CD4-positive, alpha-beta T cell treated with Interleukin-10 for 1 hour (primary cell): ENCODE measurements around the gene SMG6.
"Not testable (repeated sequence)": the region's sequence is repeated elsewhere in the genome, so short reads cannot be mapped to it uniquely, and the experiment has no call there.

Experiments
- DNase-seq: peaks from one replicate; pipeline ENCODE4 v3.0.0-alpha.2; 2020

Gene SMG6

GRCh38 chr17:2019723-2020122 lies 283.9 kb downstream of the SMG6 start:
- no peak for DNase-seq

GRCh38 chr17:2018716-2019510 lies 284.7 kb downstream of the SMG6 start:
- DNase-seq, result no peak

DNA sequence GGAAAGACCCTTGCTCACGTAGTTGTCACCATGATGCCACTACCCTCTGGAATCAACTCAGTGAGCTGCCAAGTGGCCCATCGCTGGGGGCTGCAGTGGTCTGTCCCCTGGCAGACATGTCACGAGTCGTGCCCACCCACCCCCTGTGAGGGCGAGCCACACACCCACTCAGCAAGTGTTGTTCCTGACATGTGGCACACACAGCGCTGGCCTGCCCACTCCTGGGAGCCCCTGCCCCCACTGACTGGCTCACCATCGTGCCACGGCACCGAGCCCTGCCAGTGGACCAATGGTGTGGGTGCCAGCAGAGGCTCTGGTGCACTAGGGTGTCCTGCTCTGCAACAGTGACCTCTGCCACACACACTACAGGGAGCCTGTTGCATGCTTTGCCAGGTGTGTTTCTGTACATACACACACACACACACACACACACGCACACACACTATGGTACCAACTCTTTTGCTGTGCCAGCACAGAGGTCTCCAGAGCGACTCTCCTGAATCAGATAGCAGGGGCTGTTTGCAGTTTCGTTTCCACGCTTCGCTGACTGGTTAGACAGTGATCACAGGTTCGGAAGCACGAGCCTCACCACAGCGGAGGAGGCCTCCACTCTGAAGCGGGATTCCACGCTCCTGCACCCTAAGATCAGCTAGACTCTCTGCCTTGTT lies 286.2 kb downstream of the SMG6 start:
- DNase-seq, result no peak

DNA sequence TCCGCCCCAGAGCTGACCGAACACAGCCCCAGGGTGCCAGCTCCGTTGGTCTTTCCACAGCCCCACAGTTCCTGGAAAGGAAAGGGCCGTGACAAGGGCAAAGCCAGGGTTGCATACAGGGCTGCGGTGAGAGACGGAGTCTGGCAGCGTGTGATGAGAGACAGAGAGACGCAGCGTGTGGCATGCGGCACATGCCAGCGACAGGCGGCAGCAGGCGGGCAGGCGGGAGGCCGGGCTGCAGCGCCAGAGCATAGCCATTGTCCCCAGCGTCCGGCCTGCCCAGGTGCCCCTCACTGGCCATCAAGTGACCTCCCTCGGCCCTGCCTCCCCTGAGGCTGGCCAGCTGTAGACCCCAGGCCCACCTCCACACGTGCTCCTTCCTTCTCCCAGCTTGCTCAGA lies 287.1 kb downstream of the SMG6 start:
- no peak for DNase-seq

DNA sequence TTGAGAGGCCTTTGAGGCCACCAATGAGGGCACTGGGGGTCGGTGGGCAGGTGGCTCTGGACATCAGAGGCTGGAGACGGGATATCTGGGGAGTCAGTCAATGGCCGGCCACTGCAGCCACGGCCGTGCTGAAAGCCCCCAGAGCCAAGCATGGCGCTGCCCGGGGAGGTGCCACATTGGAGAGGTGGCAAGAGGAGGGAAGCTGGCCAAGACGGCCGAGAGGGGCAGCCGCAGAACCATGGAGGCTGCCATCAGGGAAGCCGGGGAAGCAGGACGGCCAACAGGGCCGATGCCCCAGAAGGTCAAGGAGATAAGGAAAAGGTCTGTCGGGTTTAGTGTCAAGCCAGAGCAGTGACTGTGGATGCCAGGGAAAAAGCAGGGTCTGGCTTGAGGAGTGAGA lies 288.3 kb downstream of the SMG6 start:
- DNase-seq, result no peak

DNA sequence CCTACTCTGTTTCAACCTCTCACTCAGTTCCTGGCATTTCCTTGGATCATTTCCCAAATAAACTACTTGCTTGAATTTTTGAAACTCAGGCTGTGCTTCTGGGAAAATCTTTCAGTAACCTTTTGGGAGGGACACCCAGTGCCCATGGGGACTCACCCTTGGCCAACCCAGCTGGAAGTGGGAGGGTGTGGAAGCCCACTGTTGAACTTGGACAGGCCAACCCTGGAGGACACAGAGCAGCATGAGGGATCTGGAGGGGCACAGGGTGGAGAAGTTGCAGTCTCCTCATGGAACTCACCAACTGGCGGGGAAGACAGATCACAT lies 289.6 kb downstream of the SMG6 start:
- no peak for DNase-seq

- not testable (repeated sequence) for DNase-seq
Measured at GRCh38 chr17:2013220-2013993, 290.2 kb downstream of the SMG6 start.

DNA sequence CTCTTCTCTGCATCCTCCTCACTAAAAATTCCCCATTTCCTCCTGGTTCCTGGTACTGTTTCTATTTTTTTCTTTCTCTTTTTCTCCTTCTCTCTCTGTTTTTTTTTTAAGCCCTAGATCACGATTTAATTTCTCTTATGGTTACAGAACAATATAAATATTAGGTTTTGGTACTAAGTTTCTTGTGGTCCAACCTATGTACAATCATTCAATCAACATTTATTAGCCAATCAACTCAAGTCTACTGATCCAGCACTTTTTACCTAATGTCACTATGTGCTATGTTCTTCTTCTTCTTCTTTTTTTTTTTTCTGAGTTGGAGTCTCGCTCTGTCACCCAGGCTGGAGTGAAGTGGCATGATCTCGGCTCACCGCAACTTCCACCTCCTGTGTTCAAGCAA lies 291.1 kb downstream of the SMG6 start:
- DNase-seq, result no peak

DNA sequence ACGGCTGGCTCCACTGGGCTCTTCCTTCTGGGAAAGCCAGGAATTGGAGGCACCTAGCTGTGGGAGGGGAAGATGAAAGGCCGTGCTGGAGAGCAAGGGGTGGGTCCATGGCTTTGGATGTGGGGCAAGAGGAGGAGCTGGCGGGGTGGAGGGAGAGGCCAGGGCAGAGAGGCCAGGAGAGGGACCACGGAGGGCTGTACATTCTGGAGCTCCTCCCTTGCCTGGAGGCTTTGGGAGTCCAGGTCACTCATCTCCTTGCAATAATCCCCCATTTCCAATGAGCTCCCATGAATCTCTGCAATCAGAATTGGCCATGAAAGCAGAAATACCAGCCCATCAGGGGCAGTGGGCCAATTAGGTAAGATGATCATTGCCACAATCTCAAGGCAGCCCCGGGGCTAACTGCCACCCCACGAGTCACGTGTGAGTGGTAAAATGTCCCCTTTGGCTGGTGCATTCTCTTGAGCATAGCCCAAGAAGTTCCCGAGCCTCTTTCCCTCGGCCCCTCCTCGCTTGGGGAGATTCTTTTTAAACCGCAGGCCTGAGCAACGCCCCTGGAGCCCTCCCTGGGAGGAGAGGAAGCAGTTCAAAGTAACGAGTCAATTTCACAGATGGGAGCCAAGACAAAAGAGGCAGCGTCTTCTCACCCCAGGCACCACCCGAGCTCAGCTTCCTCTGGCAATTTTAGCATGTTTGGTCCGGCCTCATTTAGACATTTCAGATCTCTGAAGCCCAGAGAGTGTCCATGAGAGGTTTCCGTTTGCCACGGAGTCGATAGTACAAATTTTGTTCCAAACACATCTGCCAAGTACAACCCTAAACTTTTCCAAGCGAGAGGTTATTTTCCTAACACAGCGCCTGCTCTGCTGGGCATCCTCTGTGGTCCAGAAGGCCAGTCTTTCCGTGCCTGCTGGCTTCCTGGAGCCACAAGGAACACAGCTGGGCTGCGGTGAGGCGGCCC lies 291.9 kb downstream of the SMG6 start:
- DNase-seq, result no peak
